ENCODE results near the gene MT1B. TPM values are rescaled to one million over a fixed set of nuclear protein-coding genes. Genes with fewer than 3 reads are reported as not detected.

The MT1B gene
- total and polyA plus RNA-seq, 4 donors, result 1.2 to 1.5 TPM; not detected in 2

DNA sequence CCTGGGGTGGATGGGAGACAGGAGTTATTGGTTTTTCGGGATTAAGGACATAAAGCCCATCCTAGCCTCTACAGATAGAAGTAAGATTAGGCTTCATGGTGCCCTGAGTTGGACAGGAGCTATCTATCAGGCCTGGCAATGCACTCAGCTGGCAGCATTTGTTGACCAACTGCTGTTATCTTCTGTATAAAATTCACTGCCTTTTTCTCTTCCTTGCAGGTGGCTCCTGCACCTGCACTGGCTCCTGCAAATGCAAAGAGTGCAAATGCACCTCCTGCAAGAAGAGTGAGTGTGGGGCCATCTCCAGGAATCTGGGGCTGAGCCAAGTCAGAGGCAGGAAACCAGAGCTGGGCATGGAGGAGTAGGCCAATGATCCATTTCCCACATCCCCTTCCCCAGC lies 12.6 kb upstream of the MT1B start:
- Histone ChIP-seq H3K27ac (ENCODE audit: low read depth in 1 of 2, low read length in 2 of 2) (peak overlapping the region; percentile 58 to 60), H3K9ac (ENCODE audit: low read depth in 1 of 2, low read length in 2 of 2) (peak overlapping the region in 1 of 2 donors; percentile 2), H3K36me3 (ENCODE audit: control insufficient read depth in 4 of 4, insufficient read depth in 3 of 4, low read depth in 1 of 4, low read length in 3 of 4) (no peaks in the 10 kb centered on the region), H3K4me1 (ENCODE audit: control insufficient read depth in 4 of 4, insufficient read depth in 4 of 4, low read length in 3 of 4) (peaks cover 8 to 34% (median 13%) of the 10 kb centered on the region in 4 donors), H3K9me3 (ENCODE audit: control insufficient read depth in 4 of 4, low read length in 3 of 4) (no peaks in the 10 kb centered on the region), H3K27me3 (ENCODE audit: control insufficient read depth in 4 of 4, insufficient read depth in 4 of 4, low read length in 3 of 4) (no peaks in the 10 kb centered on the region), H3K4me3 (ENCODE audit: low read depth in 1 of 3, low read length in 3 of 3) (peak overlapping the region; percentile 49 to 57 (median 55))
- WGBS, result 38% methylated on average over 1 of the region's 1 CpG
- no peak for DNase-seq (ENCODE audit: low spot score)
- TF ChIP-seq HNF4G (IDR thresholded peaks at IDR 0.05) (no peak), HNF4A (conservative IDR thresholded peaks at IDR 0.05) (peak in 1 of 2 donors; percentile 45), GABPA (IDR thresholded peaks at IDR 0.05 in 1 of 2, conservative IDR thresholded peaks at IDR 0.05 in 1 of 2) (no peak), RXRA (IDR thresholded peaks at IDR 0.05) (peak; percentile 17 to 56), FOXA1 (IDR thresholded peaks at IDR 0.05) (no peak)
- TF ChIP-seq, protein P1, sequence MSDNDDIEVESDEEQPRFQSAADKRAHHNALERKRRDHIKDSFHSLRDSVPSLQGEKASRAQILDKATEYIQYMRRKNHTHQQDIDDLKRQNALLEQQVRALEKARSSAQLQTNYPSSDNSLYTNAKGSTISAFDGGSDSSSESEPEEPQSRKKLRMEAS (IDR thresholded peaks at IDR 0.05), result no peak

DNA sequence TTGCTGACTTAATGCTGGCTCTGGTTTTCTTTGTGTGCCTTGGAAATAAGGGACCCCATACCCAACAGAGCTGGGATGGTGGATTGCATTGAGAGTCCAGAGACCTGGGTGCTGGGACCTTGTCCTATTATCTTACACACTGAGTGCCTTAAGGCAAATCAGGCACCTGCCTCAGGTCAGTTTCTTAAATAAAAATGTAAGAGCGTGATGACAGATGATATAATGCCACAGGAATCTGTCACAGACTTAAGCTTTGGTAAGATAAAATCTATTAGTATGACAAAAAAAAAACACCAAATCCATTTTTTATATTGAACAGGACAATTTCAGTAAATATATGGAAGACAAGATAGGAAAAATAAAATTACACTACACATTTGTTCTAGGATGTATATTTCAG lies 11.6 kb upstream of the MT1B start:
- H3K4me1 ChIP-seq (ENCODE audit: control insufficient read depth in 4 of 4, insufficient read depth in 4 of 4, low read length in 3 of 4), result peaks cover 8 to 37% (median 13%) of the 10 kb centered on the region in 4 donors
- peak overlapping the region in 1 of 2 donors; percentile 48 for H3K27ac ChIP-seq (ENCODE audit: low read depth in 1 of 2, low read length in 2 of 2)
- no peak overlapping the region for H3K4me3 ChIP-seq (ENCODE audit: low read depth in 1 of 3, low read length in 3 of 3)
- 94% methylated on average over 1 of the region's 1 CpG for WGBS
- no peaks in the 10 kb centered on the region for H3K27me3 ChIP-seq (ENCODE audit: control insufficient read depth in 4 of 4, insufficient read depth in 4 of 4, low read length in 3 of 4)
- TF ChIP-seq, protein P2, sequence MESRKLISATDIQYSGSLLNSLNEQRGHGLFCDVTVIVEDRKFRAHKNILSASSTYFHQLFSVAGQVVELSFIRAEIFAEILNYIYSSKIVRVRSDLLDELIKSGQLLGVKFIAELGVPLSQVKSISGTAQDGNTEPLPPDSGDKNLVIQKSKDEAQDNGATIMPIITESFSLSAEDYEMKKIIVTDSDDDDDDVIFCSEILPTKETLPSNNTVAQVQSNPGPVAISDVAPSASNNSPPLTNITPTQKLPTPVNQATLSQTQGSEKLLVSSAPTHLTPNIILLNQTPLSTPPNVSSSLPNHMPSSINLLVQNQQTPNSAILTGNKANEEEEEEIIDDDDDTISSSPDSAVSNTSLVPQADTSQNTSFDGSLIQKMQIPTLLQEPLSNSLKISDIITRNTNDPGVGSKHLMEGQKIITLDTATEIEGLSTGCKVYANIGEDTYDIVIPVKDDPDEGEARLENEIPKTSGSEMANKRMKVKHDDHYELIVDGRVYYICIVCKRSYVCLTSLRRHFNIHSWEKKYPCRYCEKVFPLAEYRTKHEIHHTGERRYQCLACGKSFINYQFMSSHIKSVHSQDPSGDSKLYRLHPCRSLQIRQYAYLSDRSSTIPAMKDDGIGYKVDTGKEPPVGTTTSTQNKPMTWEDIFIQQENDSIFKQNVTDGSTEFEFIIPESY (IDR thresholded peaks at IDR 0.05), result no peak
- TF ChIP-seq, protein P3, sequence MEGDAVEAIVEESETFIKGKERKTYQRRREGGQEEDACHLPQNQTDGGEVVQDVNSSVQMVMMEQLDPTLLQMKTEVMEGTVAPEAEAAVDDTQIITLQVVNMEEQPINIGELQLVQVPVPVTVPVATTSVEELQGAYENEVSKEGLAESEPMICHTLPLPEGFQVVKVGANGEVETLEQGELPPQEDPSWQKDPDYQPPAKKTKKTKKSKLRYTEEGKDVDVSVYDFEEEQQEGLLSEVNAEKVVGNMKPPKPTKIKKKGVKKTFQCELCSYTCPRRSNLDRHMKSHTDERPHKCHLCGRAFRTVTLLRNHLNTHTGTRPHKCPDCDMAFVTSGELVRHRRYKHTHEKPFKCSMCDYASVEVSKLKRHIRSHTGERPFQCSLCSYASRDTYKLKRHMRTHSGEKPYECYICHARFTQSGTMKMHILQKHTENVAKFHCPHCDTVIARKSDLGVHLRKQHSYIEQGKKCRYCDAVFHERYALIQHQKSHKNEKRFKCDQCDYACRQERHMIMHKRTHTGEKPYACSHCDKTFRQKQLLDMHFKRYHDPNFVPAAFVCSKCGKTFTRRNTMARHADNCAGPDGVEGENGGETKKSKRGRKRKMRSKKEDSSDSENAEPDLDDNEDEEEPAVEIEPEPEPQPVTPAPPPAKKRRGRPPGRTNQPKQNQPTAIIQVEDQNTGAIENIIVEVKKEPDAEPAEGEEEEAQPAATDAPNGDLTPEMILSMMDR (IDR thresholded peaks at IDR 0.05; ENCODE audit: low read depth, low read length, missing input control), result no peak
- TF ChIP-seq RAD21 (IDR thresholded peaks at IDR 0.05), result no peak
- TF ChIP-seq FOXA2 (IDR thresholded peaks at IDR 0.05), result no peak
- no peak for TF ChIP-seq YY1 (IDR thresholded peaks at IDR 0.05)
- H3K9ac ChIP-seq (ENCODE audit: low read depth in 1 of 2, low read length in 2 of 2), result no peak overlapping the region
- DNase-seq (ENCODE audit: low spot score), result no peak
- no peaks in the 10 kb centered on the region for H3K36me3 ChIP-seq (ENCODE audit: control insufficient read depth in 4 of 4, insufficient read depth in 3 of 4, low read depth in 1 of 4, low read length in 3 of 4)
- no peaks in the 10 kb centered on the region for H3K9me3 ChIP-seq (ENCODE audit: control insufficient read depth in 4 of 4, low read length in 3 of 4)

DNA sequence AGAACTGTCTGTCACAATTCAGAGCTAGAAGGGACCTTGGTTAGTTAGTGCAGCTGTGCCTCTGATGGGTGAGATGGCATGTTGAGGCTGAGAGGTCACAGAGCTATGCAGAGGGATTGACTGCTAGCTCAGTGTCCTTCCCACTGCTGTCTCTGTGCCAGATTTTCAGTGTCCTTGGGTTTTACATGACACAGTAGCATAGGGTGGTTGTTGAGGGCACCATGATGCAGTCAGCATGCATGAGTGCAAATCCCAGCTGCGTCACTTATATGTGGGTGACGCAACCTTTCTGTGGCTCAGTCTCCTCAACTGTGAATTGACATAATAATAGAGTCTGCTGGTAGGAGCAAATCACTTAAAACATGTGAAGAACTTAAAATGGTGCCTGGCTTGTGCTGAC lies 10.5 kb upstream of the MT1B start:
- Histone ChIP-seq H3K9me3 (ENCODE audit: control insufficient read depth in 4 of 4, low read length in 3 of 4) (no peaks in the 10 kb centered on the region), H3K4me1 (ENCODE audit: control insufficient read depth in 4 of 4, insufficient read depth in 4 of 4, low read length in 3 of 4) (peaks cover 7 to 37% (median 13%) of the 10 kb centered on the region in 4 donors), H3K4me3 (ENCODE audit: low read depth in 1 of 3, low read length in 3 of 3) (no peak overlapping the region), H3K36me3 (ENCODE audit: control insufficient read depth in 4 of 4, insufficient read depth in 3 of 4, low read depth in 1 of 4, low read length in 3 of 4) (no peaks in the 10 kb centered on the region), H3K27ac (ENCODE audit: low read depth in 1 of 2, low read length in 2 of 2) (peak overlapping the region in 1 of 2 donors; percentile 22), H3K9ac (ENCODE audit: low read depth in 1 of 2, low read length in 2 of 2) (no peak overlapping the region), H3K27me3 (ENCODE audit: control insufficient read depth in 4 of 4, insufficient read depth in 4 of 4, low read length in 3 of 4) (no peaks in the 10 kb centered on the region)
- WGBS, result 97% methylated on average over 2 of the region's 2 CpGs
- no peak for DNase-seq (ENCODE audit: low spot score)
- no peak for TF ChIP-seq HNF4G (IDR thresholded peaks at IDR 0.05)
- no peak for TF ChIP-seq RAD21 (IDR thresholded peaks at IDR 0.05)
- TF ChIP-seq EGR1 (IDR thresholded peaks at IDR 0.05; ENCODE audit: low read depth in 2 of 2), result no peak
- TF ChIP-seq, protein P4, sequence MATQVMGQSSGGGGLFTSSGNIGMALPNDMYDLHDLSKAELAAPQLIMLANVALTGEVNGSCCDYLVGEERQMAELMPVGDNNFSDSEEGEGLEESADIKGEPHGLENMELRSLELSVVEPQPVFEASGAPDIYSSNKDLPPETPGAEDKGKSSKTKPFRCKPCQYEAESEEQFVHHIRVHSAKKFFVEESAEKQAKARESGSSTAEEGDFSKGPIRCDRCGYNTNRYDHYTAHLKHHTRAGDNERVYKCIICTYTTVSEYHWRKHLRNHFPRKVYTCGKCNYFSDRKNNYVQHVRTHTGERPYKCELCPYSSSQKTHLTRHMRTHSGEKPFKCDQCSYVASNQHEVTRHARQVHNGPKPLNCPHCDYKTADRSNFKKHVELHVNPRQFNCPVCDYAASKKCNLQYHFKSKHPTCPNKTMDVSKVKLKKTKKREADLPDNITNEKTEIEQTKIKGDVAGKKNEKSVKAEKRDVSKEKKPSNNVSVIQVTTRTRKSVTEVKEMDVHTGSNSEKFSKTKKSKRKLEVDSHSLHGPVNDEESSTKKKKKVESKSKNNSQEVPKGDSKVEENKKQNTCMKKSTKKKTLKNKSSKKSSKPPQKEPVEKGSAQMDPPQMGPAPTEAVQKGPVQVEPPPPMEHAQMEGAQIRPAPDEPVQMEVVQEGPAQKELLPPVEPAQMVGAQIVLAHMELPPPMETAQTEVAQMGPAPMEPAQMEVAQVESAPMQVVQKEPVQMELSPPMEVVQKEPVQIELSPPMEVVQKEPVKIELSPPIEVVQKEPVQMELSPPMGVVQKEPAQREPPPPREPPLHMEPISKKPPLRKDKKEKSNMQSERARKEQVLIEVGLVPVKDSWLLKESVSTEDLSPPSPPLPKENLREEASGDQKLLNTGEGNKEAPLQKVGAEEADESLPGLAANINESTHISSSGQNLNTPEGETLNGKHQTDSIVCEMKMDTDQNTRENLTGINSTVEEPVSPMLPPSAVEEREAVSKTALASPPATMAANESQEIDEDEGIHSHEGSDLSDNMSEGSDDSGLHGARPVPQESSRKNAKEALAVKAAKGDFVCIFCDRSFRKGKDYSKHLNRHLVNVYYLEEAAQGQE (IDR thresholded peaks at IDR 0.05), result no peak
- no peak for TF ChIP-seq TAF1 (conservative IDR thresholded peaks at IDR 0.05)
- TF ChIP-seq, protein P5, sequence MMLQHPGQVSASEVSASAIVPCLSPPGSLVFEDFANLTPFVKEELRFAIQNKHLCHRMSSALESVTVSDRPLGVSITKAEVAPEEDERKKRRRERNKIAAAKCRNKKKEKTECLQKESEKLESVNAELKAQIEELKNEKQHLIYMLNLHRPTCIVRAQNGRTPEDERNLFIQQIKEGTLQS (IDR thresholded peaks at IDR 0.05), result no peak
- TF ChIP-seq, protein P2 (IDR thresholded peaks at IDR 0.05), result no peak
- TF ChIP-seq, protein P1 (IDR thresholded peaks at IDR 0.05), result no peak
- no peak for TF ChIP-seq HNF4A (conservative IDR thresholded peaks at IDR 0.05)
- TF ChIP-seq RXRA (IDR thresholded peaks at IDR 0.05), result no peak
- TF ChIP-seq JUND (IDR thresholded peaks at IDR 0.05), result no peak
- no peak for TF ChIP-seq YY1 (IDR thresholded peaks at IDR 0.05)
- no peak for TF ChIP-seq GABPA (IDR thresholded peaks at IDR 0.05 in 1 of 2, conservative IDR thresholded peaks at IDR 0.05 in 1 of 2)
- no peak for TF ChIP-seq FOXA1 (IDR thresholded peaks at IDR 0.05)
- no peak for TF ChIP-seq SP1 (IDR thresholded peaks at IDR 0.05)
- no peak for TF ChIP-seq NR2F2 (IDR thresholded peaks at IDR 0.05)

Measured in liver (tissue), 9 donors.